Prostate gland (tissue), 2 donors: ENCODE data around the gene COPG1.

Experiments
- POLR2A ChIP-seq: fragments of 450-650 bp; IDR thresholded peaks from one replicate; pipeline ENCODE4 v1.6.1; 2016; ENCODE audit warnings: antibody characterized with exemption, mild to moderate bottlenecking
- POLR2AphosphoS5 ChIP-seq: sonication (generic); formaldehyde crosslinking; IDR thresholded peaks from one replicate; pipeline ENCODE4 v1.6.1; 2017; ENCODE audit warnings: antibody characterized with exemption
- TF ChIP-seq, protein P1 (sequence below), 4 experiments: fragments of 200-600 bp in 2 of 4; fragments of 450-650 bp in 2 of 4; sonication (generic) in 2 of 4; IDR thresholded peaks; 1 replicate in 3 of 4; 2 replicates in 1 of 4; pipeline ENCODE4 v1.5.1; 2016 to 2019; ENCODE audit warnings: antibody characterized with exemption in 4 of 4, mild to moderate bottlenecking in 2 of 4, moderate library complexity in 2 of 4

DNA sequence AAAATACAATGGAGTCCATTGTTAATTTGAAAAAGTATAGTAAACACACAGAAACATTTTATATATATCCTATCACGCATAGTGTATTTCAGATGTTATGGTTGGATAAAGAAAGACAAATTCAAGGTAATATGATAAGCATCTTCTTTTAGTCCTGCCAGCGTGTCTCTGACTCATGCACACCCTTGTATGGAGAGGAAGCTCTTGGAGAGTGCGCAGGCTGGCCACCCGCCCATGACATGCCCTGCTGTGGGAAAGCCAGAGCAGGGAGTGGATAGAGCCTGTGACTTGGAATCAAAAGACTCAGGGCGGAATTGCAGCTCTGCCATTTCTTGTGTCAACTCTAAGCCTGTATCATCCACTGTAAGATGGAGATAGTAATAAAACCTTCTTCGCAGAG lies 23.0 kb upstream of the COPG1 start:
- TF ChIP-seq POLR2AphosphoS5 = peak; percentile 89
- TF ChIP-seq, protein P1, sequence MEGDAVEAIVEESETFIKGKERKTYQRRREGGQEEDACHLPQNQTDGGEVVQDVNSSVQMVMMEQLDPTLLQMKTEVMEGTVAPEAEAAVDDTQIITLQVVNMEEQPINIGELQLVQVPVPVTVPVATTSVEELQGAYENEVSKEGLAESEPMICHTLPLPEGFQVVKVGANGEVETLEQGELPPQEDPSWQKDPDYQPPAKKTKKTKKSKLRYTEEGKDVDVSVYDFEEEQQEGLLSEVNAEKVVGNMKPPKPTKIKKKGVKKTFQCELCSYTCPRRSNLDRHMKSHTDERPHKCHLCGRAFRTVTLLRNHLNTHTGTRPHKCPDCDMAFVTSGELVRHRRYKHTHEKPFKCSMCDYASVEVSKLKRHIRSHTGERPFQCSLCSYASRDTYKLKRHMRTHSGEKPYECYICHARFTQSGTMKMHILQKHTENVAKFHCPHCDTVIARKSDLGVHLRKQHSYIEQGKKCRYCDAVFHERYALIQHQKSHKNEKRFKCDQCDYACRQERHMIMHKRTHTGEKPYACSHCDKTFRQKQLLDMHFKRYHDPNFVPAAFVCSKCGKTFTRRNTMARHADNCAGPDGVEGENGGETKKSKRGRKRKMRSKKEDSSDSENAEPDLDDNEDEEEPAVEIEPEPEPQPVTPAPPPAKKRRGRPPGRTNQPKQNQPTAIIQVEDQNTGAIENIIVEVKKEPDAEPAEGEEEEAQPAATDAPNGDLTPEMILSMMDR (IDR thresholded peaks at IDR 0.05) = no peak
- TF ChIP-seq POLR2A = no peak
